UCSD-AML1 (cell line): ENCODE results near the gene CELSR1.
"Not testable (repeated sequence)": the region's sequence is repeated elsewhere in the genome, so short reads cannot be mapped to it uniquely, and the experiment has no call there.

Experiments used
- DNase-seq: peaks from one replicate; lab custom pipeline; 2025; ENCODE audit not compliant: unreplicated experiment; lab: John Stamatoyannopoulos, UW

Gene CELSR1

GRCh38 chr22:46533070-46533833 is 4.2 kb downstream of the CELSR1 start:
- DNase-seq: no peak

- DNase-seq: no peak
Measured at GRCh38 chr22:46532416-46532815, 5.0 kb downstream of the CELSR1 start.

- no peak for DNase-seq
Measured at GRCh38 chr22:46531581-46532175, 5.7 kb downstream of the CELSR1 start.

- DNase-seq: peak; percentile 40
Measured at GRCh38 chr22:46528121-46528610, 9.3 kb downstream of the CELSR1 start.

GRCh38 chr22:46526244-46526839 is 11.1 kb downstream of the CELSR1 start:
- DNase-seq: no peak

- DNase-seq: no peak
Measured at GRCh38 chr22:46525389-46526243, 11.8 kb downstream of the CELSR1 start.

GRCh38 chr22:46524203-46524740 is 13.1 kb downstream of the CELSR1 start:
- DNase-seq: no peak

- DNase-seq: no peak
Measured at GRCh38 chr22:46522797-46523196, 14.6 kb downstream of the CELSR1 start.

GRCh38 chr22:46521994-46522393 is 15.4 kb downstream of the CELSR1 start:
- DNase-seq: no peak

- no peak for DNase-seq
Measured at GRCh38 chr22:46520880-46521279, 16.5 kb downstream of the CELSR1 start.

- no peak for DNase-seq
Measured at GRCh38 chr22:46519377-46519776, 18.0 kb downstream of the CELSR1 start.

- no peak for DNase-seq
Measured at GRCh38 chr22:46518542-46519325, 18.7 kb downstream of the CELSR1 start.

GRCh38 chr22:46518038-46518437 is 19.4 kb downstream of the CELSR1 start:
- no peak for DNase-seq

- no peak for DNase-seq
Measured at GRCh38 chr22:46517255-46517761, 20.1 kb downstream of the CELSR1 start.

GRCh38 chr22:46516638-46517037 is 20.8 kb downstream of the CELSR1 start:
- no peak for DNase-seq

- DNase-seq: not testable (repeated sequence)
Measured at GRCh38 chr22:46516112-46516487, 21.3 kb downstream of the CELSR1 start.

- no peak for DNase-seq
Measured at GRCh38 chr22:46515208-46516111, 22.0 kb downstream of the CELSR1 start.

- no peak for DNase-seq
Measured at GRCh38 chr22:46514592-46515207, 22.7 kb downstream of the CELSR1 start.
